B cell (primary cell): ENCODE results near the gene KRTAP19-1.

Experiments used
- EZH2 ChIP-seq: IDR thresholded peaks from 2 replicates; pipeline ENCODE4 v1.6.1; 2012; ENCODE audit warnings: borderline replicate concordance, low read depth, mild to moderate bottlenecking, moderate library complexity, low read length; ENCODE audit not compliant: insufficient read depth, poor library complexity, severe bottlenecking
- TF ChIP-seq, protein P1 (sequence below): fragments of 200-600 bp; IDR thresholded peaks from one replicate; pipeline ENCODE4 v1.8.0; 2022; ENCODE audit warnings: antibody characterized with exemption, mild to moderate bottlenecking

DNA sequence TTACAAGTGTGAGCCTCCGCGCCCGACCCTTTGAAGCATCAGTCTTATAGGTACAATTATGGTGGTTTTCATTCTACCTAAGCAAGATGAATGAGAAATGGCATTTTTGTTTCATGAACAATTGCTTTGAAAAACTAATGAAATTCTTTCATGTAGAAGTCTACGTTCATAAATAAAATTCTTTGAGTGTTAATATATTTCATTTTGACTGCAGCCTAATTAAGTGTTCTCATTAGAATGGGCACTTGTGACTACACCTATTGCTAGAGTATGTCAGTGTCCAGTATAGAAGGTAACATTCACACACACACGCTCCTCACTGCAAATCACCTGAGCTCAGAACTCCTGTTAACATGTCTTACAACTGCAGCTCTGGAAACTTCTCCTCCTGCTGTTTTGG is 40.2 kb downstream of the KRTAP19-1 start, which contains the start of gene KRTAP15-1:
- TF ChIP-seq, protein P1, sequence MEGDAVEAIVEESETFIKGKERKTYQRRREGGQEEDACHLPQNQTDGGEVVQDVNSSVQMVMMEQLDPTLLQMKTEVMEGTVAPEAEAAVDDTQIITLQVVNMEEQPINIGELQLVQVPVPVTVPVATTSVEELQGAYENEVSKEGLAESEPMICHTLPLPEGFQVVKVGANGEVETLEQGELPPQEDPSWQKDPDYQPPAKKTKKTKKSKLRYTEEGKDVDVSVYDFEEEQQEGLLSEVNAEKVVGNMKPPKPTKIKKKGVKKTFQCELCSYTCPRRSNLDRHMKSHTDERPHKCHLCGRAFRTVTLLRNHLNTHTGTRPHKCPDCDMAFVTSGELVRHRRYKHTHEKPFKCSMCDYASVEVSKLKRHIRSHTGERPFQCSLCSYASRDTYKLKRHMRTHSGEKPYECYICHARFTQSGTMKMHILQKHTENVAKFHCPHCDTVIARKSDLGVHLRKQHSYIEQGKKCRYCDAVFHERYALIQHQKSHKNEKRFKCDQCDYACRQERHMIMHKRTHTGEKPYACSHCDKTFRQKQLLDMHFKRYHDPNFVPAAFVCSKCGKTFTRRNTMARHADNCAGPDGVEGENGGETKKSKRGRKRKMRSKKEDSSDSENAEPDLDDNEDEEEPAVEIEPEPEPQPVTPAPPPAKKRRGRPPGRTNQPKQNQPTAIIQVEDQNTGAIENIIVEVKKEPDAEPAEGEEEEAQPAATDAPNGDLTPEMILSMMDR: no peak
- TF ChIP-seq EZH2: no peak
